ENCODE results near the gene TDRD7. TPM values are rescaled to one million over a fixed set of nuclear protein-coding genes. Genes with fewer than 3 reads are reported as not detected.

The TDRD7 gene
- total and polyA plus RNA-seq, 9 of the 15 experiments (the other 6 are each of a cell fraction or from before 2014, with no cell fraction given) = 2.2 to 7.7 (median 5.2) TPM

GRCh38 chr9:97504381-97505216 lies 92.7 kb downstream of the TDRD7 start (continued):
- TF ChIP-seq IRF9 (tag; IDR thresholded peaks at IDR 0.05) = no peak
- TF ChIP-seq NFE2 (IDR thresholded peaks at IDR 0.05; ENCODE audit: low read depth) = peak; percentile 56
- no peak for TF ChIP-seq ZNF507 (tag; conservative IDR thresholded peaks at IDR 0.05)
- no peak for TF ChIP-seq CXXC5 (CRISPR knock-in tag; IDR thresholded peaks at IDR 0.05)
- TF ChIP-seq DACH1 (IDR thresholded peaks at IDR 0.05; ENCODE audit: partially characterized antibody) = peak; percentile 49
- 0 out of 2 replicates have a peak, but pooled peaks have one; percentile 15 for TF ChIP-seq DMBX1 (CRISPR knock-in tag; IDR thresholded peaks at IDR 0.05; ENCODE audit: borderline replicate concordance)
- TF ChIP-seq ZBTB33 (CRISPR knock-in tag; IDR thresholded peaks at IDR 0.05) = no peak
- peak; percentile 9 for TF ChIP-seq MEIS2 (IDR thresholded peaks at IDR 0.05; ENCODE audit: partially characterized antibody)
- peak; percentile 16 for TF ChIP-seq BRD9 (IDR thresholded peaks at IDR 0.05; ENCODE audit: low read depth, partially characterized antibody)
- no peak for TF ChIP-seq TBP (optimal IDR thresholded peaks at IDR 0.05; ENCODE audit: low read depth, low read length)
- TF ChIP-seq ATF3 (IDR thresholded peaks at IDR 0.05) = peak; percentile 92
- no peak for TF ChIP-seq ATF3 (CRISPR knock-in tag; conservative IDR thresholded peaks at IDR 0.05)
- TF ChIP-seq, protein P1, sequence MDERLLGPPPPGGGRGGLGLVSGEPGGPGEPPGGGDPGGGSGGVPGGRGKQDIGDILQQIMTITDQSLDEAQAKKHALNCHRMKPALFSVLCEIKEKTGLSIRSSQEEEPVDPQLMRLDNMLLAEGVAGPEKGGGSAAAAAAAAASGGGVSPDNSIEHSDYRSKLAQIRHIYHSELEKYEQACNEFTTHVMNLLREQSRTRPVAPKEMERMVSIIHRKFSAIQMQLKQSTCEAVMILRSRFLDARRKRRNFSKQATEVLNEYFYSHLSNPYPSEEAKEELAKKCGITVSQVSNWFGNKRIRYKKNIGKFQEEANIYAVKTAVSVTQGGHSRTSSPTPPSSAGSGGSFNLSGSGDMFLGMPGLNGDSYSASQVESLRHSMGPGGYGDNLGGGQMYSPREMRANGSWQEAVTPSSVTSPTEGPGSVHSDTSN (CRISPR knock-in tag; IDR thresholded peaks at IDR 0.05; ENCODE audit: low read depth) = no peak
- TF ChIP-seq, protein P1 (tag; conservative IDR thresholded peaks at IDR 0.05; ENCODE audit: low read depth) = peak; percentile 26; the same call in 1 of the 2 replicates
- peak; percentile 44 for TF ChIP-seq SMARCB1 (IDR thresholded peaks at IDR 0.05; ENCODE audit: insufficient read length, low read depth)
- TF ChIP-seq C11orf30 (IDR thresholded peaks at IDR 0.05; ENCODE audit: low read depth) = peak; percentile 39; the same call in 1 of the 2 replicates
- peak; percentile 55; the same call in 1 of the 2 replicates for TF ChIP-seq NCOR1 (IDR thresholded peaks at IDR 0.05)
- peak; percentile 47; the same call in 1 of the 2 replicates for TF ChIP-seq SMARCA4 (IDR thresholded peaks at IDR 0.05)
- peak; percentile 36; the same call in 1 of the 2 replicates for TF ChIP-seq SP1 (CRISPR knock-in tag; IDR thresholded peaks at IDR 0.05)

Data from K562 (cell line).